ENCODE measurements around the gene ADTRP.

- TF ChIP-seq EZH2 (IDR thresholded peaks at IDR 0.05; ENCODE audit: low read length, missing control alignments) = no peak
- TF ChIP-seq CTCF (conservative IDR thresholded peaks at IDR 0.05 in 1 of 2, IDR thresholded peaks at IDR 0.05 in 1 of 2; ENCODE audit: low read depth in 1 of 2, low read length in 2 of 2) = no peak
These were observed 21.9 kb downstream of the ADTRP start for GRCh38 chr6:11756726-11757125.
